Chondrocyte (in vitro differentiated cells): ENCODE data around the gene LGALS12. TPM values are rescaled to one million over a fixed set of nuclear protein-coding genes. Genes with fewer than 3 reads are reported as not detected.

Experiments
- DNase-seq: peaks from one replicate; pipeline ENCODE4 v3.0.0; 2021; ENCODE audit warnings: mixed read lengths, low spot score
- H3K27ac Mint-ChIP-seq: one replicate; pipeline ENCODE4 v1.8.0; 2021; ENCODE audit warnings: mild to moderate bottlenecking, moderate library complexity, mixed read lengths; ENCODE audit not compliant: unreplicated experiment
- H3K27me3 Mint-ChIP-seq: 2 replicates; pipeline ENCODE4 v1.8.0; 2021; ENCODE audit warnings: low read depth, mixed read lengths
- H3K36me3 Mint-ChIP-seq: 2 replicates; pipeline ENCODE4 v1.8.0; 2021; ENCODE audit warnings: low read depth, mixed read lengths
- H3K4me1 Mint-ChIP-seq: 2 replicates; pipeline ENCODE4 v1.8.0; 2021; ENCODE audit warnings: low read depth, mild to moderate bottlenecking, mixed read lengths
- H3K4me3 Mint-ChIP-seq: one replicate; pipeline ENCODE4 v1.8.0; 2021; ENCODE audit warnings: mild to moderate bottlenecking, moderate library complexity, mixed read lengths; ENCODE audit not compliant: unreplicated experiment
- H3K9me3 Mint-ChIP-seq: 2 replicates; pipeline ENCODE4 v1.8.0; 2021; ENCODE audit warnings: low read depth, mixed read lengths
- total RNA-seq: library from RNA; stranded (reverse); gene quantifications from 3 replicates; pipeline ENCODE4 v1.2.1, GENCODE V29; 2021
- TF ChIP-seq, protein P1 (sequence below): fragments of 200-600 bp; sonication (generic); IDR thresholded peaks from 2 replicates; pipeline ENCODE4 v1.5.0; 2021; ENCODE audit warnings: antibody characterized with exemption, mild to moderate bottlenecking, moderate library complexity

Gene LGALS12
- total RNA-seq, 1 donor from 2014 or later = not detected

GRCh38 chr11:63532117-63532516, 26.2 kb downstream of the LGALS12 start:
- TF ChIP-seq, protein P1, sequence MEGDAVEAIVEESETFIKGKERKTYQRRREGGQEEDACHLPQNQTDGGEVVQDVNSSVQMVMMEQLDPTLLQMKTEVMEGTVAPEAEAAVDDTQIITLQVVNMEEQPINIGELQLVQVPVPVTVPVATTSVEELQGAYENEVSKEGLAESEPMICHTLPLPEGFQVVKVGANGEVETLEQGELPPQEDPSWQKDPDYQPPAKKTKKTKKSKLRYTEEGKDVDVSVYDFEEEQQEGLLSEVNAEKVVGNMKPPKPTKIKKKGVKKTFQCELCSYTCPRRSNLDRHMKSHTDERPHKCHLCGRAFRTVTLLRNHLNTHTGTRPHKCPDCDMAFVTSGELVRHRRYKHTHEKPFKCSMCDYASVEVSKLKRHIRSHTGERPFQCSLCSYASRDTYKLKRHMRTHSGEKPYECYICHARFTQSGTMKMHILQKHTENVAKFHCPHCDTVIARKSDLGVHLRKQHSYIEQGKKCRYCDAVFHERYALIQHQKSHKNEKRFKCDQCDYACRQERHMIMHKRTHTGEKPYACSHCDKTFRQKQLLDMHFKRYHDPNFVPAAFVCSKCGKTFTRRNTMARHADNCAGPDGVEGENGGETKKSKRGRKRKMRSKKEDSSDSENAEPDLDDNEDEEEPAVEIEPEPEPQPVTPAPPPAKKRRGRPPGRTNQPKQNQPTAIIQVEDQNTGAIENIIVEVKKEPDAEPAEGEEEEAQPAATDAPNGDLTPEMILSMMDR = no peak
- no peak for DNase-seq
- Mint-ChIP-seq H3K4me3 (no peak overlapping the region), H3K9me3 (no peaks in the 10 kb centered on the region), H3K27me3 (peaks cover 39% of the 10 kb centered on the region), H3K4me1 (peaks cover 10% of the 10 kb centered on the region), H3K27ac (no peak overlapping the region), H3K36me3 (no peaks in the 10 kb centered on the region)

GRCh38 chr11:63532799-63533475, 27.1 kb downstream of the LGALS12 start:
- TF ChIP-seq, protein P1 = no peak
- Mint-ChIP-seq H3K27me3 (peaks cover 38% of the 10 kb centered on the region), H3K36me3 (no peaks in the 10 kb centered on the region), H3K27ac (no peak overlapping the region), H3K4me3 (no peak overlapping the region), H3K4me1 (peaks cover 16% of the 10 kb centered on the region), H3K9me3 (no peaks in the 10 kb centered on the region)
- DNase-seq = no peak

DNA sequence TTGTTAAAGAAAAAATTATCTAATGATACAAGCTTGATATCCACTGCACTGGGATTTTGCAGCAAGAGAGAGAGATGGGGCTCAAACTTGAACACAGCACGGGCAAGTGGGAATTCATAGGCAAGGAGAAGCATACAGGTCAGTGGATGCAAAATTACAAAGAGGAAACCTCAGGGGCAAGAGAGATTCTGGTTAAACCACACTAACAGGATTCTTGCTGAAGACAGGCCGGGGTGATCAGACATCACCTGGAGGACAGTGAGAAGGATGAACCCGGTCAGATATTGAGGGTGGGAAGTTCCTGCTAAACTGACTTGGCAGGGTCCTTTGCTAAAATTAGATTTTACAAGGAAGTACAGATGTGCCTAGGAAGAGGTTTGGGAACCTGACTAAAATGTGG, 28.2 kb downstream of the LGALS12 start:
- no peak for DNase-seq
- H3K9me3 Mint-ChIP-seq = no peaks in the 10 kb centered on the region
- H3K36me3 Mint-ChIP-seq = no peaks in the 10 kb centered on the region
- peaks cover 16% of the 10 kb centered on the region for H3K4me1 Mint-ChIP-seq
- TF ChIP-seq, protein P1 = no peak
- peaks cover 31% of the 10 kb centered on the region for H3K27me3 Mint-ChIP-seq
- no peak overlapping the region for H3K27ac Mint-ChIP-seq
- no peak overlapping the region for H3K4me3 Mint-ChIP-seq

DNA sequence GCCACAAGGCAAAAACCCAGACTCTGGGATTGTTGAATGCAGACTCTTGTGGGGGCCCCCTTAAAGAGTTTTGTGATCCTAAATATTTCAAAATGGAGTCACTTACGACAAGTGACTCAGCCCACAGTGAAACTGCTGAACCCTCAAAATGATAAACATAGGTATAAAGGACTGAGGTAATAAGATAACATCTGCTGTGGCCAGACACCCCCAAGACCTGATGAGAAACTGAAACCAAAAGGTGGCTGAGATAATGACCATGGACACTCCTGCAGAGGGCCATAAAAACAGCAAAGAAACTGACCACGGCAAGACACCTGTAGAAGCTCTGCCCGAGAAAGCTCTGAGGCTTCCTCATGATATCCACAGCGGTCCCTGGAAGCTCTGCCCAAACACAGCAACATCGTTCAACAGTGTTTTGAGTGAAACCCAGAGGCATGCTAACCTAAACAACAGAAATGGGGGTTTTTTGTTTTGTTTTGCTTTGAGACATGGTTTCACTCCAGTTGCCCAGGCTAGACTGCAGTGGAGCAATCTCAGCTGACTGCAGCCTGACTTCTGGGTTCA, 29.1 kb downstream of the LGALS12 start:
- H3K27me3 Mint-ChIP-seq = peaks cover 25% of the 10 kb centered on the region
- peaks cover 16% of the 10 kb centered on the region for H3K4me1 Mint-ChIP-seq
- no peaks in the 10 kb centered on the region for H3K9me3 Mint-ChIP-seq
- H3K27ac Mint-ChIP-seq = no peak overlapping the region
- DNase-seq = no peak
- H3K36me3 Mint-ChIP-seq = no peaks in the 10 kb centered on the region
- no peak overlapping the region for H3K4me3 Mint-ChIP-seq
- TF ChIP-seq, protein P1 = no peak

- H3K27ac Mint-ChIP-seq = no peak overlapping the region
- no peak overlapping the region for H3K4me3 Mint-ChIP-seq
- no peaks in the 10 kb centered on the region for H3K9me3 Mint-ChIP-seq
- H3K27me3 Mint-ChIP-seq = peaks cover 26% of the 10 kb centered on the region
- no peak for DNase-seq
- H3K4me1 Mint-ChIP-seq = peaks cover 16% of the 10 kb centered on the region
- no peaks in the 10 kb centered on the region for H3K36me3 Mint-ChIP-seq
- TF ChIP-seq, protein P1 = no peak
Measured at GRCh38 chr11:63535734-63536133, 29.9 kb downstream of the LGALS12 start.
